Activated T-cell treated with anti-CD3 and anti-CD28 coated beads, Interleukin-2, amount 50 U/mL, for 24 hours (primary cell): ENCODE data around the gene CRTAP.
"Not testable (repeated sequence)": the region's sequence is repeated elsewhere in the genome, so short reads cannot be mapped to it uniquely, and the experiment has no call there.

Source experiments
- DNase-seq: peaks from one replicate; pipeline ENCODE4 v3.0.0-alpha.2; 2020
- H3K27ac Mint-ChIP-seq: 2 replicates; pipeline ENCODE4 v1.8.0; 2020; ENCODE audit warnings: mild to moderate bottlenecking, mixed read lengths
- H3K27me3 Mint-ChIP-seq: 2 replicates; pipeline ENCODE4 v1.8.0; 2020; ENCODE audit warnings: mixed read lengths
- H3K36me3 Mint-ChIP-seq: 2 replicates; pipeline ENCODE4 v1.8.0; 2020; ENCODE audit warnings: low read depth, mixed read lengths
- H3K4me1 Mint-ChIP-seq: 2 replicates; pipeline ENCODE4 v1.8.0; 2020; ENCODE audit warnings: low read depth, mixed read lengths
- H3K4me3 Mint-ChIP-seq: 2 replicates; pipeline ENCODE4 v1.8.0; 2020; ENCODE audit warnings: mild to moderate bottlenecking, moderate library complexity, mixed read lengths
- H3K9me3 Mint-ChIP-seq: 2 replicates; pipeline ENCODE4 v1.8.0; 2020; ENCODE audit warnings: mixed read lengths

The CRTAP gene

DNA sequence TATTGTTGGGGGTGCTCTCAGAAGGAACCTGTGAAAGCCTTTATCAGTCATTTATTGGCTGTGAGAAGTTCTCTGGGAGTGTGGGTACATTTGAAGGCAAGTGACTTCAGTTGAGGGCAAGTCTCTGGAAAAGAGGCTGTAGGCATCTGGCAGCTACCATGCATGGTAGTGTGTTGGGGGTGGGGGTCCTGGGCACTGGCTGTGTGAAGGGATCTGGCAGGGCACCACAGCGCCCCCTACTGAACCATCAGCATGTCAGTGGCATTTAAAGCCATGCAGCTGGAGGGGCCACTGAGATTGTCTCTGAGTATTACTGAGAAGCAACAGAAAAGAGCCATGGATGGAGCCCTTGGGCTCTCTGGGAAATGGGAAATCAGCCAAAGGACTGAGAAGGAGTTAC is 30.6 kb downstream of the CRTAP start:
- no peaks in the 10 kb centered on the region for H3K9me3 Mint-ChIP-seq
- DNase-seq, result no peak
- no peak overlapping the region for H3K27ac Mint-ChIP-seq
- no peaks in the 10 kb centered on the region for H3K27me3 Mint-ChIP-seq
- no peaks in the 10 kb centered on the region for H3K4me1 Mint-ChIP-seq
- H3K4me3 Mint-ChIP-seq, result no peak overlapping the region
- H3K36me3 Mint-ChIP-seq, result peaks cover 31% of the 10 kb centered on the region

DNA sequence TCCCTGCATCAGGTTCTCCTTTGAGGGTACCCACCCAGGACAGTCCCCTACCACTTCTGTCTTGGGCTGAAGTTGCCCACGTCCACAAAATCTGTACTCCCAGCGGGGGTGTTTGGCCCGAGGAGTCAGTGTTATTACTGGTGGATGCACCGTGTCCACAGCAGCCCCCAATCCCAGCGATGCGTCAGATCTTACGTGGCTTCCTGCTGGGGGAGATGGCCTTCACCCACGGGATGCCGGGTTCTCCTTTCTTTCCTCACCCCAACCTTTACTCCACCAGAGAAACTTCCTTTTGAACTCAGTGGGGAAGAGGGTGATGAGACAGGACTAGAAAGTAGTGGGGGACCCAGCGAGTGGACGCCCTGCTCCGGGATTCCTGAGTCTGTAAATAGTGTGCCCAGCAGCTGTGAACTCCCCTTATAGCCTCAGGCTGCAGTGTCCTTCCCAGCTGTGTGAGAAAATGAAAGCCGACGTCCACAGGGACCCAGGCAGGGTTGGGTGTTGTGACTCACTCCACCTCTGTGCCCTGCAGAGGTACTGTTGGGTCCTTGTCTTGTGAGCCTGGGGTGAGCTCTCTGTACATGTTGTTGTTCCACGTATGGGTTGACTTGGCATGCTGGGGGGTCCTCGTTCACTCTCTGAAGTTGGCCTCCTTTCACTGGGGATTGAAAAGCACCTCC is 31.5 kb downstream of the CRTAP start:
- Mint-ChIP-seq H3K4me3 (no peak overlapping the region), H3K27ac (no peak overlapping the region), H3K9me3 (no peaks in the 10 kb centered on the region), H3K36me3 (peaks cover 29% of the 10 kb centered on the region), H3K27me3 (no peaks in the 10 kb centered on the region), H3K4me1 (no peaks in the 10 kb centered on the region)
- DNase-seq, result no peak

DNA sequence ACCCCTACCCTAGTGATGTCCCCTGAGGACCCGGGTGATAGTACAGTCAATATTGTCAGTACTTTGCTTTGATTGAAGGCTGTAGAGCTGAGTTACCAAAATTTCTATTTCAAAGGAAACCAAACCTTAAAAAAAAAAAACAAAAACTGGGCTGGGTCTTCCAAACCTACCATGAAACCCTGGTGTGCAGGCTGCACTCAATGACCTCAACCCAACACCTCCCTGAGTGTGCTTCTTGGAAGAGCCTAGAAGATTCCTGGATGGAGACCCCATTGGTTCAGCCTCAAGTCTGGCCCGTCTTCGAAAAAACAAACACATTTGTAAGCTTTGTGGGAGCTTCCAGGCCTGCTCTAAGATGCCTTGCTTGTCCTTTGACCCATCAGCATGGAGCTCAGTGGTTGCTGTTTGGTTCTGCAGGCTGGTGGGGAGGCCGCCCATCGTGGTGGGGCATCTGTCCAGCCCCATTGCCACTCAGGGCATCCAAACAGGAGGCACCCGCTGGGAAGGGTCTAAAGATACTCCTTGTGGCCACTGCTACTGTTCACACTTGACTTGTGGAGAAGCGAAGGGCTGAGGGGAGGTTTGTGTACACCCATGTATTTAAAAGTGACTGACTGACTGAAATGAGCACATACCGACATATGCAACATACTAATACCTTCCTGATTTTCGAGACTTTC is 32.2 kb downstream of the CRTAP start:
- Mint-ChIP-seq H3K36me3 (peaks cover 24% of the 10 kb centered on the region), H3K9me3 (no peaks in the 10 kb centered on the region), H3K27ac (no peak overlapping the region), H3K4me1 (no peaks in the 10 kb centered on the region), H3K4me3 (no peak overlapping the region), H3K27me3 (peaks cover under 1% of the 10 kb centered on the region)
- no peak for DNase-seq

DNA sequence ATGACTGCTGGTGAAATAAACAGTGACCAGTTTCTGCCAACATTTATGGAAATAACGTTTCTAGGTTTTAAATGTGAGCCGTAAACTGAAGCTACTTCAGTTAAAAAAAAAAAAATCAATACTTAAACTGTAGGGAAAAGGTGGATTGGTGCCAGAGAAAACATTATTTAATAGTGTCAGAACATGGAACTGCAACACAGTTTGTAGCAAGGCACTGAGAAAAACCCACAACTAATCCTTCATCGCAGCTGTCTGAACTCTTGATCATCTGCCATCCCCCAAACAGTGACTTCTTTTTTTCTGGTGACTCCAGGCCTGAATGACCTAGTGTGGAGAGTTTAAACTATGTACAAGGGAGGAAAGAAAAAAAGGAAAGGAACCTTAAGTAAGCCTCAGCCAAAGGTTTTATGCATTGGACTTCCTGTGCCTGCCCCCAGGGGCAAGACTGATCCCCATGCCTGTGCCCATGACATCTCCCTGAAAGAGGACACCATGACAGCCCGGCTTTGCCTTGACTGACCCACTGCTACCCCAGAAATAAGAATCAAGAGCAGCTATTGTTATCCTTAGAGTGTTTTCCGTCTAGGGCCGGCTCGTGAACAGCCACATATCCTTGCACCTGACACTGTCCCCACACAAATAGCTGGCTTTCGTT is 33.1 kb downstream of the CRTAP start:
- H3K27ac Mint-ChIP-seq, result no peak overlapping the region
- no peak overlapping the region for H3K4me3 Mint-ChIP-seq

DNA sequence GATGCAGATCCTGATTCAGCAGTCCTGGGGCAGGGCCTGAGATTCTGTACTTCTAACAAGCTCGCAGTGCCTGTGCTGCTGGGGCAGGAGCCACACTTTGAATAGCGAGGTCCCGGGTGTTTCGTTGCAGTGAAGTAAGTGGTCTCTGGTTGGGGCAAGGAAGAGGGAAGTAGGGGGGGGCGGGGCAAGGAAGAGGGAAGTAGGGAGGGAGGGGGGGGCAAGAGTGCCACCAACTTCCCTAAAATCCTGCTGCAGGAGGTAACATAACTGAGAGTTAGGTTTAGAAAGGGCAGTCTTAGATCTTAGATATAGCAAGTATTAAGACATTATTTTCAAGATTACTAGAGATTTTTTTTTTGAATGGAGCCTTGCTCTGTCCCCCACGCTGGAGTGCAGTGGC is 35.5 kb downstream of the CRTAP start:
- Mint-ChIP-seq H3K4me1 (no peaks in the 10 kb centered on the region), H3K36me3 (no peaks in the 10 kb centered on the region), H3K4me3 (no peak overlapping the region), H3K9me3 (no peaks in the 10 kb centered on the region), H3K27ac (no peak overlapping the region), H3K27me3 (peaks cover 17% of the 10 kb centered on the region)
- no peak for DNase-seq

More for the DNA sequence above, 33.1 kb downstream of the CRTAP start:
- Mint-ChIP-seq H3K4me1 (no peaks in the 10 kb centered on the region), H3K9me3 (no peaks in the 10 kb centered on the region), H3K27me3 (peaks cover 3% of the 10 kb centered on the region), H3K36me3 (peaks cover 17% of the 10 kb centered on the region)
- no peak for DNase-seq

DNA sequence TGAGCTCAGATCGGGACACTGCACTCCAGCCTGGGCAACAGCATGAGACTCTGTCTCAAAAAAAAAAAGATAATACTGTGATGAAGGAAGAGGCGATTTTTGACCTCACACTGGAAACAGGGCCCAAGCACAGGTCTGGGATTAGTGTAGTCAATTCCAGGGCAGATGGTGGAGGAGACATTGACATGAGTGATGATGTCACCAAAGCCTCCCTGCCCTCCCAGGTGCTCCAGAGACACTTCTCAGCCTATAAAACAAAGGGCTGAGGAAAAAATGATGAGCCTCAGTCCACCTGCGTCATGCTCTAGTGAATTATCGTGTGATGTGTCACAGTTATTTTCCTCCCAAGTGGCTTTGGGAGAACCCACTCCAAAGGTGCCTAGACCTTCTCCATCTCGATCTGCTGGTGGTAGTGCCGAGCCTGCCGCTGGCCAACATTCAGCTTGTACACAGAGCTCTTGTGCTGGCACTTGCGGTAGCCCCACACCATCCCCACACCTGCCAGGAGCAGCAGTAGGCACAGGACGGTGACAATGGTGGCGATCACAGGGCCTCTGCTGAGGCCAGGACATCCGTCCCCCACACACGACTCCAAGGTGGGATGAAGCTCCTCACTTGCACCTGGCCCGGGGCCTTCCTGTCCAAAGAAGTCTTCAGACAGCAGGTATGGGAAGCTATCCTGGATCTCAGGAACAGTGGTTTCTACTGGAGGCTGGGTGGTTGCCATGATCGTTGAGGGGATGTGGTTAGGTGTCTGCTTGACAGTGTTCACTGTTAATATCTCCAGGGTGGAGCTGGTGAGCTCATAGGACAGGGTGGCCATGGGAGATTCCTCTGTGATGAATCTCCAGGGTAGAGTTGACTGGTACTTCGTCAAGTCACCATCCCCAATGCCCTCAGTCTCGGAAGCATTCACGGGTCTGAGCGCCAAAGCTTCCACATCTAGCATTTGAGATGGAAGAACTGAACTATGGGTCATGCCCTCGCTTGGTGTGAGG is 38.8 kb downstream of the CRTAP start:
- no peak for DNase-seq
- Mint-ChIP-seq H3K27ac (no peak overlapping the region), H3K4me1 (no peaks in the 10 kb centered on the region), H3K36me3 (no peaks in the 10 kb centered on the region), H3K4me3 (no peak overlapping the region), H3K9me3 (no peaks in the 10 kb centered on the region), H3K27me3 (peaks cover 20% of the 10 kb centered on the region)

DNA sequence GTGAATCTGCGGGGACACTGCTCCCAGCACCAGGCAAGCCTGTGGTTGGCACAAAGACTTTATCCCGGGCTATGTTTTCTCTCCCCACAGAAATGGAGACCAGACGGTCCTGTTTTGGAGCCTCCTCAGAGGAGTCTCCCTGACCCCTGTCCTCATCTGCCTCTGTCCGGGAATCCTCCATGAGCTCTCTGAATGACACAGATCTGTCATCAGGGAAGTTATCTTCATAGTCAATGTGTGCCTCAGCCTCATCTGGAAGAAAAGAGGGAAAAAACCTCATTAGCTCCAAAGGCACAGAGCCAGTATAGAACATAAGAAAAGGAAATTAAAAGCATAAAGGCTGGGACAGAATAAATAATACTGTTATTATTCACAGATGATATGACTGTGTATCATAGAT is 40.0 kb downstream of the CRTAP start:
- DNase-seq, result no peak
- no peak overlapping the region for H3K27ac Mint-ChIP-seq
- no peaks in the 10 kb centered on the region for H3K9me3 Mint-ChIP-seq
- no peaks in the 10 kb centered on the region for H3K36me3 Mint-ChIP-seq
- H3K4me1 Mint-ChIP-seq, result no peaks in the 10 kb centered on the region
- H3K27me3 Mint-ChIP-seq, result peaks cover 28% of the 10 kb centered on the region
- H3K4me3 Mint-ChIP-seq, result no peak overlapping the region

DNA sequence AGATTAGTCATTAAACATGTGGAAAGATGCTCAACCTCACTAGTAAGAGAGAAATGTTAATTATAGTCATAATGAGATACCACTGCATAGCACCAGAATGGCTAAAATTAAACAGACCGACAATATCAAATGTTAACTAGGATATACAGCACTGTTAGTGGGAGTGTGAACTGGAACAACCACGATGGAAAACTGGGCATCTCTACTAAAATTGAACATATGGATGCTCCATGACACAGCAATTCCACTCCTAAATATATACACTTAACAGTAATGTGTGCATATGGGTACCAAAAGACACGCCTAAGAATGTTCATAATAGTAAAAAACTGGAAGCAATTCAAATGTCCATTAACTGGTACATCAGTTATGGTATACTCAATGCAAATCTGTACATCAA is 41.5 kb downstream of the CRTAP start:
- no peak for DNase-seq
- Mint-ChIP-seq H3K27ac (no peak overlapping the region), H3K36me3 (no peaks in the 10 kb centered on the region), H3K4me1 (no peaks in the 10 kb centered on the region), H3K9me3 (no peaks in the 10 kb centered on the region), H3K4me3 (no peak overlapping the region), H3K27me3 (peaks cover 41% of the 10 kb centered on the region)

DNA sequence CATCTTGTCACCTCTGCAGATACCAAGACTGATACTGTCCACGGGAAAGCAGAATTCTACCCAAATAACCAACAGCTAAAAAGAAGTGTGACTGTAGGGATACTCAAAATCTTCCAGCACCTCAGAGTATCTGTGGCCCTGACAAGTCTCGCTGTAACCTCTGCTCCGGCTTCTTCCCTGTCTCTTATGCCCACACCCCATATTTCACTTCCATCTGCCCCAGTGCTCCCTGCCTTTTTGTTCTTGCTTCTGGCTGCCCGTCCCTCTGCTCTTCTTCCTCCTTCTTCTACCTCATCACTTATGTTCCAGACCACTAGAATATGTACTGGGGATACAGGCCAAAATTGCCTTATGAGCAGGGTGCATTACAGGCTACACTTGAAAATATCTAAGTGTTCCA is 45.4 kb downstream of the CRTAP start:
- H3K4me3 Mint-ChIP-seq, result no peak overlapping the region
- H3K36me3 Mint-ChIP-seq, result no peaks in the 10 kb centered on the region
- peaks cover under 1% of the 10 kb centered on the region for H3K4me1 Mint-ChIP-seq
- no peaks in the 10 kb centered on the region for H3K9me3 Mint-ChIP-seq
- no peak for DNase-seq
- no peak overlapping the region for H3K27ac Mint-ChIP-seq
- H3K27me3 Mint-ChIP-seq, result peaks cover 35% of the 10 kb centered on the region

DNA sequence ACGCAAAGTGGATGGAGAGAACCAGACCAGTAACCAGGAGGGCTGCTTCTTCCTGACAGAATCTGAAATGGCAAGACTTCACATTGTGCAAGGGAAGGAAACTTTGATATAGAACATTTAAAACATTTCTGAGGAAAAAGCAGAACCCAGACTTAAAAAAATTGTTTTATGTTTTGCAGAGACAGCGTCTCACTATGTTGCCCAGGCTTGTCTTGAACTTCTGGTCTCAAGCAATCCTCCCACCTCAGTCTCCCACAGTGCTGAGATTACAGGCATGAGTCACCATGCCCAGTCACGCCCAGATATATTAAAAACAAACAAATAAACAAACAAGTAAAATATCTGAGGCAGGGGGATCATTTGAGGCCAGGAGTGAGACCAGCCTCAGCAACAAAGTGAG is 46.2 kb downstream of the CRTAP start:
- peaks cover 1% of the 10 kb centered on the region for H3K4me1 Mint-ChIP-seq
- no peaks in the 10 kb centered on the region for H3K36me3 Mint-ChIP-seq
- peaks cover 35% of the 10 kb centered on the region for H3K27me3 Mint-ChIP-seq

DNA sequence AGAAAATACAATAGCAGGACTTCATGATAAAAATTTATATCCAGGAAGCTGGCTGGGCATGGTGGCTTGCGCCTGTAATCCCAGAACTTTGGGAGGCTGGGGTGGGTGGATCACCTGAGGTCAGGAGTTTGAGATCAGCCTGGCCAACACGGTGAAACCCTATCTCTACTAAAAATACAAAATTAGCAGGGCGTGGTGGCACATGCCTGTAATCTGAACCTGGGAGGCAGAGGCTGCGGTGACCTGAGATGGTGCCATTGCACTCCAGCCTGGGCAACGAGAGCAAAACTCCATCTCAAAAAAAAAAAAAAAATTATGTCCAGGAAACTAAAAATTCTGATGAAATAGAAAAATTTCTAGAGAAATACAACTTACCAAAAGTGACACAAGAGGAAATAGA is 48.8 kb downstream of the CRTAP start:
- H3K4me3 Mint-ChIP-seq, H3K36me3 Mint-ChIP-seq, H3K27ac Mint-ChIP-seq, H3K9me3 Mint-ChIP-seq, DNase-seq, H3K4me1 Mint-ChIP-seq: not testable (repeated sequence)
- peaks cover 32% of the 10 kb centered on the region for H3K27me3 Mint-ChIP-seq

More for the DNA sequence above, 46.2 kb downstream of the CRTAP start:
- Mint-ChIP-seq H3K4me3 (no peak overlapping the region), H3K27ac (no peak overlapping the region), H3K9me3 (no peaks in the 10 kb centered on the region)
- DNase-seq, result no peak

DNA sequence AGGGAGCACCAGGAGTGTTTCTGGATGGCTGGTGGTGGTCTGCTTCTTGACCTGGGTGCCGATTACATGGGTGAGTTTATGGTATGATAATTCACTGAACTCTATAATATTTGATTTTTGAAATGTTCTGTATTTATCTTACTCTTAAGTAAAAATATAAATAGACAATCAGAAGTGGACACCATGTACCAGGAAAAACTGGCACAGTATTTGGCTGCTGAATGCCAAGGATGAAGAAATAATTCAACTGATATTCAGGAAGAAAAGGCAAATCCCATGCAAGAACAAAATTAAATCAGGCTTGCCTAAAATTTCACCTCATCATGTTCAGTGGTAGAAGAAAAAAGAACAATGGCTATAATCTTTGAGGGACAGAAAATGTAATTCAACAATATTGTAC is 51.6 kb downstream of the CRTAP start:
- H3K4me3 Mint-ChIP-seq, result no peak overlapping the region
- peaks cover 1% of the 10 kb centered on the region for H3K4me1 Mint-ChIP-seq
- peaks cover 12% of the 10 kb centered on the region for H3K27me3 Mint-ChIP-seq
- H3K27ac Mint-ChIP-seq, result no peak overlapping the region
- H3K9me3 Mint-ChIP-seq, result no peaks in the 10 kb centered on the region
- DNase-seq, result no peak
- no peaks in the 10 kb centered on the region for H3K36me3 Mint-ChIP-seq

DNA sequence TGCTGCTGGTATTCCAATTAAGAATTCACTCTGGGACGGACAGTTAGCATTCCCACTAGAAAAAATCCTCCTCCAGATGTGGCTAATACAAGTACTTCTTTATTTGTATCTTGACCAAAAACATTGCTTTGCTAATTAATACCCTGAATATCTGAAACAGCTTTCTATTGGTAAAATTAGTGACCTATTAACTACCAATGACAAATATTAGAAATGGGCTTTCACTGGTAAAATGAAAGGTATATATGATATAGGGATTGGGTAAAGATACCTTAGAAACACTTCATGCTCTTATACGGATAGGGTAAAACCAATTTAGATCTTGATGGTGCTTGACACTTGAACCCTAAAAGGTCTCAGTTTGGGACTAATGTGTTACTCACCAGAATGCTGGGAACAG is 52.3 kb downstream of the CRTAP start:
- Mint-ChIP-seq H3K9me3 (no peaks in the 10 kb centered on the region), H3K36me3 (no peaks in the 10 kb centered on the region), H3K27me3 (peaks cover 5% of the 10 kb centered on the region), H3K4me3 (no peak overlapping the region), H3K27ac (no peak overlapping the region), H3K4me1 (peaks cover 1% of the 10 kb centered on the region)
- no peak for DNase-seq

DNA sequence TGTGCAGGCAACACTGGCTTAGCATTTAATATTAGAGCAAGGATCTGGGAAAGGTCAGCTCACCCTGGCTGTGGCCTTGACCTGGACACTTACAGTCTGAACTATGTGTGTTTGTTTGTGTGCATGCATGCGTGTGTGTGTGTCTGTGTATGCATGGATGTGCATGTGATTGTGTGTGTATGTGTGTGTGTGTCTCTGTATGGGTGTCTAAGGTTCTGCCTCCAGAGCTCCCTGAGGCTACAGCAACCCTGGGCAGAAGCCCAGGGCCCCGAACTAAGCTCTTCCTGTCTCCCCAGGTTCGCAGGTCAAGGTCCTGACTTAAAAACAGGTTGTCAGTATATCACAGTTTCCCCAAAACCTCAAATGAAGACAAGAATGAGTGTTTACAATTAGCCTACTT is 53.5 kb downstream of the CRTAP start:
- Mint-ChIP-seq H3K4me1 (peaks cover 7% of the 10 kb centered on the region), H3K4me3 (no peak overlapping the region), H3K9me3 (no peaks in the 10 kb centered on the region), H3K27ac (no peak overlapping the region), H3K27me3 (no peaks in the 10 kb centered on the region), H3K36me3 (no peaks in the 10 kb centered on the region)
- no peak for DNase-seq
